Measurements from ENCODE around the gene ZNF503. TPM values are rescaled to one million over a fixed set of nuclear protein-coding genes. Genes with fewer than 3 reads are reported as not detected.

Gene ZNF503
- total and polyA plus RNA-seq, 2 experiments from 2014 or later: 0.21 TPM; not detected in 1

DNA sequence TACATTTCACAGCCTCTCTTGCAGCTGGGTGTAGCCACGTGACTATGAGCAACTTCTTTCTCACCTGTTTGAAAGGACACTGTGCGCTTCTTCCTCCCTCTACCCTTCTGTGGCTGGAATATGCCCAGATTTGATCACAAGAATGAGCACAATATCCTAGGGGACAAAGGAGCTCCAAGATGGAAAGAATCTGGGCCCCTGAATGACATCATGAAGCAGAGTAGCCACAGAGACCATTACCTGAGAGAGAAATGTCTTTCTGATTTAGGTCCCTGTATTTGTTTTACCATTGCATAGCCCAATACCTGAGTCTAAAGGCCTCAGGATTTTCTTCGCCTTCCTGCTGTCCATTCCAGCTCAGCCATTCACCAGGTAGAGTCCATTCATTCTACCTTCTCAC is 15.4 kb downstream of the ZNF503 start (continued):
- TF ChIP-seq ETS1 (IDR thresholded peaks at IDR 0.05) (no peak), STAT1 (IDR thresholded peaks at IDR 0.05; ENCODE audit: unreplicated experiment) (no peak), CREB1 (CRISPR knock-in tag; IDR thresholded peaks at IDR 0.05; ENCODE audit: low read depth) (no peak), JUNB (IDR thresholded peaks at IDR 0.05; ENCODE audit: unreplicated experiment) (no peak)
- TF ChIP-seq, protein P1, sequence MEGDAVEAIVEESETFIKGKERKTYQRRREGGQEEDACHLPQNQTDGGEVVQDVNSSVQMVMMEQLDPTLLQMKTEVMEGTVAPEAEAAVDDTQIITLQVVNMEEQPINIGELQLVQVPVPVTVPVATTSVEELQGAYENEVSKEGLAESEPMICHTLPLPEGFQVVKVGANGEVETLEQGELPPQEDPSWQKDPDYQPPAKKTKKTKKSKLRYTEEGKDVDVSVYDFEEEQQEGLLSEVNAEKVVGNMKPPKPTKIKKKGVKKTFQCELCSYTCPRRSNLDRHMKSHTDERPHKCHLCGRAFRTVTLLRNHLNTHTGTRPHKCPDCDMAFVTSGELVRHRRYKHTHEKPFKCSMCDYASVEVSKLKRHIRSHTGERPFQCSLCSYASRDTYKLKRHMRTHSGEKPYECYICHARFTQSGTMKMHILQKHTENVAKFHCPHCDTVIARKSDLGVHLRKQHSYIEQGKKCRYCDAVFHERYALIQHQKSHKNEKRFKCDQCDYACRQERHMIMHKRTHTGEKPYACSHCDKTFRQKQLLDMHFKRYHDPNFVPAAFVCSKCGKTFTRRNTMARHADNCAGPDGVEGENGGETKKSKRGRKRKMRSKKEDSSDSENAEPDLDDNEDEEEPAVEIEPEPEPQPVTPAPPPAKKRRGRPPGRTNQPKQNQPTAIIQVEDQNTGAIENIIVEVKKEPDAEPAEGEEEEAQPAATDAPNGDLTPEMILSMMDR (conservative IDR thresholded peaks at IDR 0.05; ENCODE audit: low read depth in 2 of 2): no peak

GRCh38 chr10:75379817-75380216 is 21.7 kb downstream of the ZNF503 start:
- Histone ChIP-seq H3K27me3 (ENCODE audit: insufficient read depth) (no peaks in the 10 kb centered on the region), H3K4me1 (ENCODE audit: insufficient read depth) (no peaks in the 10 kb centered on the region), H3K4me2 (no peak overlapping the region), H3F3A (replicated peaks; ENCODE audit: low read depth) (no peaks in the 10 kb centered on the region), H3K27ac (ENCODE audit: low read depth) (no peak overlapping the region), H3K4me3 (no peak overlapping the region), H4K20me1 (replicated peaks; ENCODE audit: insufficient read depth) (no peaks in the 10 kb centered on the region), H3K9me2 (ENCODE audit: insufficient read depth) (peaks cover 8% of the 10 kb centered on the region; the same call in 1 of the 2 replicates), H3K79me2 (replicated peaks; ENCODE audit: insufficient read depth) (no peaks in the 10 kb centered on the region), H2AFZ (no peak overlapping the region), H3K36me3 (ENCODE audit: insufficient read depth) (no peaks in the 10 kb centered on the region)
- no peaks in the 10 kb centered on the region; the same call in 2 of the 3 replicates for H3K9me3 Mint-ChIP-seq
- DNase-seq (ENCODE audit: low spot score): no peak
- no peak for ATAC-seq
- peaks cover 5% of the 10 kb centered on the region for H3K27me3 Mint-ChIP-seq (ENCODE audit: insufficient read depth, low read depth, poor library complexity)
- H3K36me3 Mint-ChIP-seq (ENCODE audit: low read depth): no peaks in the 10 kb centered on the region
- peaks cover 4% of the 10 kb centered on the region for H3K4me1 Mint-ChIP-seq
- no peak overlapping the region for H3K4me3 Mint-ChIP-seq
- H3K27ac Mint-ChIP-seq: 0 out of 2 replicates have a peak overlapping the region, but pooled peaks have one; percentile 29
- TF ChIP-seq ZNF114 (CRISPR knock-in tag; IDR thresholded peaks at IDR 0.05): no peak
- TF ChIP-seq, protein P2, sequence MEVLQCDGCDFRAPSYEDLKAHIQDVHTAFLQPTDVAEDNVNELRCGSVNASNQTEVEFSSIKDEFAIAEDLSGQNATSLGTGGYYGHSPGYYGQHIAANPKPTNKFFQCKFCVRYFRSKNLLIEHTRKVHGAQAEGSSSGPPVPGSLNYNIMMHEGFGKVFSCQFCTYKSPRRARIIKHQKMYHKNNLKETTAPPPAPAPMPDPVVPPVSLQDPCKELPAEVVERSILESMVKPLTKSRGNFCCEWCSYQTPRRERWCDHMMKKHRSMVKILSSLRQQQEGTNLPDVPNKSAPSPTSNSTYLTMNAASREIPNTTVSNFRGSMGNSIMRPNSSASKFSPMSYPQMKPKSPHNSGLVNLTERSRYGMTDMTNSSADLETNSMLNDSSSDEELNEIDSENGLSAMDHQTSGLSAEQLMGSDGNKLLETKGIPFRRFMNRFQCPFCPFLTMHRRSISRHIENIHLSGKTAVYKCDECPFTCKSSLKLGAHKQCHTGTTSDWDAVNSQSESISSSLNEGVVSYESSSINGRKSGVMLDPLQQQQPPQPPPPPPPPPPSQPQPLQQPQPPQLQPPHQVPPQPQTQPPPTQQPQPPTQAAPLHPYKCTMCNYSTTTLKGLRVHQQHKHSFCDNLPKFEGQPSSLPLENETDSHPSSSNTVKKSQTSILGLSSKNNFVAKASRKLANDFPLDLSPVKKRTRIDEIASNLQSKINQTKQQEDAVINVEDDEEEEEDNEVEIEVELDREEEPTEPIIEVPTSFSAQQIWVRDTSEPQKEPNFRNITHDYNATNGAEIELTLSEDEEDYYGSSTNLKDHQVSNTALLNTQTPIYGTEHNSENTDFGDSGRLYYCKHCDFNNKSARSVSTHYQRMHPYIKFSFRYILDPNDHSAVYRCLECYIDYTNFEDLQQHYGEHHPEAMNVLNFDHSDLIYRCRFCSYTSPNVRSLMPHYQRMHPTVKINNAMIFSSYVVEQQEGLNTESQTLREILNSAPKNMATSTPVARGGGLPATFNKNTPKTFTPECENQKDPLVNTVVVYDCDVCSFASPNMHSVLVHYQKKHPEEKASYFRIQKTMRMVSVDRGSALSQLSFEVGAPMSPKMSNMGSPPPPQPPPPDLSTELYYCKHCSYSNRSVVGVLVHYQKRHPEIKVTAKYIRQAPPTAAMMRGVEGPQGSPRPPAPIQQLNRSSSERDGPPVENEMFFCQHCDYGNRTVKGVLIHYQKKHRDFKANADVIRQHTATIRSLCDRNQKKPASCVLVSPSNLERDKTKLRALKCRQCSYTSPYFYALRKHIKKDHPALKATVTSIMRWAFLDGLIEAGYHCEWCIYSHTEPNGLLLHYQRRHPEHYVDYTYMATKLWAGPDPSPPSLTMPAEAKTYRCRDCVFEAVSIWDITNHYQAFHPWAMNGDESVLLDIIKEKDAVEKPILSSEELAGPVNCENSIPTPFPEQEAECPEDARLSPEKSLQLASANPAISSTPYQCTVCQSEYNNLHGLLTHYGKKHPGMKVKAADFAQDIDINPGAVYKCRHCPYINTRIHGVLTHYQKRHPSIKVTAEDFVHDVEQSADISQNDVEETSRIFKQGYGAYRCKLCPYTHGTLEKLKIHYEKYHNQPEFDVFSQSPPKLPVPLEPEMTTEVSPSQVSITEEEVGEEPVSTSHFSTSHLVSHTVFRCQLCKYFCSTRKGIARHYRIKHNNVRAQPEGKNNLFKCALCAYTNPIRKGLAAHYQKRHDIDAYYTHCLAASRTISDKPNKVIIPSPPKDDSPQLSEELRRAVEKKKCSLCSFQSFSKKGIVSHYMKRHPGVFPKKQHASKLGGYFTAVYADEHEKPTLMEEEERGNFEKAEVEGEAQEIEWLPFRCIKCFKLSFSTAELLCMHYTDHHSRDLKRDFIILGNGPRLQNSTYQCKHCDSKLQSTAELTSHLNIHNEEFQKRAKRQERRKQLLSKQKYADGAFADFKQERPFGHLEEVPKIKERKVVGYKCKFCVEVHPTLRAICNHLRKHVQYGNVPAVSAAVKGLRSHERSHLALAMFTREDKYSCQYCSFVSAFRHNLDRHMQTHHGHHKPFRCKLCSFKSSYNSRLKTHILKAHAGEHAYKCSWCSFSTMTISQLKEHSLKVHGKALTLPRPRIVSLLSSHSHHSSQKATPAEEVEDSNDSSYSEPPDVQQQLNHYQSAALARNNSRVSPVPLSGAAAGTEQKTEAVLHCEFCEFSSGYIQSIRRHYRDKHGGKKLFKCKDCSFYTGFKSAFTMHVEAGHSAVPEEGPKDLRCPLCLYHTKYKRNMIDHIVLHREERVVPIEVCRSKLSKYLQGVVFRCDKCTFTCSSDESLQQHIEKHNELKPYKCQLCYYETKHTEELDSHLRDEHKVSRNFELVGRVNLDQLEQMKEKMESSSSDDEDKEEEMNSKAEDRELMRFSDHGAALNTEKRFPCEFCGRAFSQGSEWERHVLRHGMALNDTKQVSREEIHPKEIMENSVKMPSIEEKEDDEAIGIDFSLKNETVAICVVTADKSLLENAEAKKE (CRISPR knock-in tag; IDR thresholded peaks at IDR 0.05): no peak
- TF ChIP-seq JUNB (IDR thresholded peaks at IDR 0.05; ENCODE audit: unreplicated experiment): no peak
- TF ChIP-seq, protein P1 (conservative IDR thresholded peaks at IDR 0.05; ENCODE audit: low read depth in 2 of 2): no peak
- TF ChIP-seq STAT1 (IDR thresholded peaks at IDR 0.05; ENCODE audit: unreplicated experiment): no peak
- TF ChIP-seq POLR2AphosphoS5 (IDR thresholded peaks at IDR 0.05; ENCODE audit: low read depth): no peak
- no peak for TF ChIP-seq EZH2 (IDR thresholded peaks at IDR 0.05; ENCODE audit: low read depth, unreplicated experiment)
- TF ChIP-seq REST (IDR thresholded peaks at IDR 0.05; ENCODE audit: unreplicated experiment): no peak
